IMR-90 (cell line): ENCODE results near the gene EGFR. TPM values are rescaled to one million over a fixed set of nuclear protein-coding genes. Genes with fewer than 3 reads are reported as not detected.

Experiments used
- ATAC-seq: fragments of 200-7000 bp; cut with Tn5 transposase; 2 replicates; pipeline ENCODE4 v1.9.1; 2020; ENCODE audit warnings: low read depth, mild to moderate bottlenecking, moderate library complexity
- BruUV-seq: library from RNA; stranded (reverse); fragments of 400-500 nt; replicated peaks from 2 replicates; lab custom pipeline; 2021; lab: Mats Ljungman, UMichigan
- CTCF ChIA-PET: fragments of 300-600 bp; formaldehyde crosslinking; extraction: SDS; loops from one replicate; lab custom pipeline; 2021; ENCODE audit warnings: antibody characterized with exemption; lab: Yijun Ruan, JAX
- POLR2A ChIA-PET: fragments of 300-600 bp; sonication (Branson Sonifier 250); formaldehyde crosslinking; loops from one replicate; lab custom pipeline; 2022; ENCODE audit warnings: antibody characterized with exemption; ENCODE audit not compliant: unreplicated experiment; lab: Charles Lee
- DNase-seq: peaks from one replicate; pipeline ENCODE4 v3.0.0; 2013
- H2AFZ ChIP-seq: replicated peaks from 2 replicates; pipeline ENCODE3; 2013; ENCODE audit warnings: low read length, mild to moderate bottlenecking; ENCODE audit not compliant: poor library complexity
- H2AK5ac ChIP-seq: 2 replicates; pipeline ENCODE4 v1.6.1; 2013; ENCODE audit warnings: low read depth, low read length, inconsistent platforms
- H2AK9ac ChIP-seq: replicated peaks from 2 replicates; pipeline ENCODE3; 2013; ENCODE audit warnings: mild to moderate bottlenecking, low read depth, low read length, moderate library complexity; ENCODE audit not compliant: poor library complexity
- H2BK120ac ChIP-seq: 2 replicates; pipeline ENCODE4 v1.6.1; 2013; ENCODE audit warnings: low read depth, low read length, inconsistent platforms
- H2BK15ac ChIP-seq: 3 replicates; pipeline ENCODE4 v1.6.1; 2013; ENCODE audit warnings: low read depth, low read length, inconsistent platforms
- H2BK20ac ChIP-seq: 2 replicates; pipeline ENCODE4 v1.6.1; 2013; ENCODE audit warnings: low read depth, mild to moderate bottlenecking, inconsistent platforms, low read length, moderate library complexity
- H2BK5ac ChIP-seq: 2 replicates; pipeline ENCODE4 v1.6.1; 2013; ENCODE audit warnings: mild to moderate bottlenecking, low read depth, low read length, inconsistent platforms; ENCODE audit not compliant: poor library complexity, severe bottlenecking
- H3K14ac ChIP-seq: replicated peaks from 2 replicates; pipeline ENCODE4 v1.6.1; 2013; ENCODE audit warnings: low read depth, low read length, inconsistent platforms
- H3K18ac ChIP-seq: 2 replicates; pipeline ENCODE4 v1.6.1; 2013; ENCODE audit warnings: low read depth, low read length, control low read depth
- H3K23ac ChIP-seq: 2 replicates; pipeline ENCODE4 v1.6.1; 2013; ENCODE audit warnings: low read depth, low read length, inconsistent platforms
- H3K27ac ChIP-seq: 2 replicates; pipeline ENCODE4 v1.5.1; 2013; ENCODE audit warnings: mild to moderate bottlenecking, control low read depth, low read length; ENCODE audit not compliant: insufficient read depth
- H3K27me3 ChIP-seq: 2 replicates; pipeline ENCODE4 v1.6.1; 2013; ENCODE audit warnings: low read length; ENCODE audit not compliant: control insufficient read depth, insufficient read depth
- H3K36me3 ChIP-seq: 2 replicates; pipeline ENCODE4 v1.6.1; 2013; ENCODE audit warnings: low read length, mixed read lengths; ENCODE audit not compliant: control insufficient read depth, insufficient read depth
- H3K4ac ChIP-seq: 2 replicates; pipeline ENCODE4 v1.6.1; 2013; ENCODE audit warnings: low read depth, low read length, inconsistent platforms
- H3K4me1 ChIP-seq: 2 replicates; pipeline ENCODE4 v1.6.1; 2013; ENCODE audit warnings: low read length, mixed read lengths; ENCODE audit not compliant: control insufficient read depth, insufficient read depth
- H3K4me2 ChIP-seq: 2 replicates; pipeline ENCODE4 v1.6.1; 2013; ENCODE audit warnings: low read depth, mild to moderate bottlenecking, control low read depth, low read length, moderate library complexity
- H3K4me3 ChIP-seq: 2 replicates; pipeline ENCODE4 v1.5.1; 2013; ENCODE audit warnings: low read depth, mild to moderate bottlenecking, control low read depth, low read length, moderate library complexity; ENCODE audit not compliant: insufficient read depth
- H3K56ac ChIP-seq: 2 replicates; pipeline ENCODE4 v1.6.1; 2013; ENCODE audit warnings: low read length, inconsistent platforms; ENCODE audit not compliant: insufficient read depth; ENCODE audit errors: extremely low read depth
- H3K79me1 ChIP-seq, 2 experiments: 2 replicates each; pipeline ENCODE4 v1.6.1; 2013; ENCODE audit warnings: low read length in 2 of 2, inconsistent platforms in 1 of 2, low read depth in 1 of 2
- H3K9ac ChIP-seq: 2 replicates; pipeline ENCODE4 v1.6.1; 2013; ENCODE audit warnings: low read depth, low read length, control low read depth
- H3K9me1 ChIP-seq: 2 replicates; pipeline ENCODE4 v1.6.1; 2013; ENCODE audit warnings: low read length, inconsistent platforms; ENCODE audit not compliant: insufficient read depth
- H3K9me3 ChIP-seq: 2 replicates; pipeline ENCODE4 v1.6.1; 2013; ENCODE audit warnings: low read length; ENCODE audit not compliant: control insufficient read depth, insufficient read depth
- H4K20me1 ChIP-seq: 2 replicates; pipeline ENCODE4 v1.6.1; 2013; ENCODE audit warnings: low read length, inconsistent platforms; ENCODE audit not compliant: insufficient read depth
- H4K5ac ChIP-seq: 2 replicates; pipeline ENCODE4 v1.6.1; 2013; ENCODE audit warnings: mild to moderate bottlenecking, low read depth, low read length, control low read depth
- H4K8ac ChIP-seq, 2 experiments: 2 replicates each; pipeline ENCODE4 v1.6.1; 2013; ENCODE audit warnings: low read depth in 2 of 2, low read length in 2 of 2, control low read depth in 1 of 2, inconsistent platforms in 1 of 2
- H4K91ac ChIP-seq: 2 replicates; pipeline ENCODE4 v1.6.1; 2013; ENCODE audit warnings: low read depth, low read length, inconsistent platforms; ENCODE audit not compliant: insufficient read depth
- FOS ChIP-seq: fragments of 150-350 bp; IDR thresholded peaks from 2 replicates; pipeline ENCODE4 v1.6.1; 2016; ENCODE audit warnings: low read depth, low read length
- MAFK ChIP-seq: IDR thresholded peaks from 2 replicates; pipeline ENCODE4 v1.6.1; 2012; ENCODE audit warnings: low read depth, low read length, improper control_type of control experiment
- MXI1 ChIP-seq: IDR thresholded peaks from 2 replicates; pipeline ENCODE4 v1.6.1; 2012; ENCODE audit warnings: low read depth, mild to moderate bottlenecking, low read length, moderate library complexity, borderline replicate concordance
- RAD21 ChIP-seq: IDR thresholded peaks from 2 replicates; pipeline ENCODE4 v1.6.1; 2012; ENCODE audit warnings: low read length, improper control_type of control experiment
- RFX5 ChIP-seq: IDR thresholded peaks from 2 replicates; pipeline ENCODE4 v1.8.0; 2012; ENCODE audit warnings: low read depth, mild to moderate bottlenecking, low read length, moderate library complexity
- USF2 ChIP-seq: fragments of 150-350 bp; IDR thresholded peaks from 2 replicates; pipeline ENCODE4 v1.6.1; 2017; ENCODE audit warnings: mild to moderate bottlenecking, antibody characterized with exemption, low read length, low read depth
- WGBS, 2 experiments: methylation state at CpG; one replicate each; pipeline versions ENCODE4 v1.1.5 to v1.1.7; 2013; ENCODE audit warnings: missing lambda C conversion rate in 2 of 2; ENCODE audit not compliant: insufficient read length in 1 of 2; ENCODE audit errors: extremely low coverage in 2 of 2; 5-methylcytosine and 5-hydroxymethylcytosine counted together
- dilution Hi-C: fragments of 300-500 bp; cut with HindIII; formaldehyde crosslinking; loops from one replicate; pipeline ENCODE4 v1.14.3; 2018; ENCODE audit warnings: low sequenced_read_pairs; ENCODE audit not compliant: unreplicated experiment
- in situ Hi-C: fragments of 300-500 bp; cut with MboI; formaldehyde crosslinking; loops from 3 replicates; pipeline ENCODE4 v1.14.3; 2019; ENCODE audit warnings: low sequenced_read_pairs, inconsistent platforms, mixed read lengths
- intact Hi-C: fragments of 100-400 bp; cut with micrococcal nuclease; formaldehyde crosslinking; loops from 2 replicates; pipeline ENCODE4 v1.10.0; 2022
- polyA plus RNA-seq, 3 experiments: library from polyadenylated mRNA; depleted of rRNA; stranded (reverse); fragments of >200 nt; gene quantifications; 2 replicates each; pipeline ENCODE4 v1.2.3, GENCODE V29; 2012; ENCODE audit warnings: low replicate concordance in 1 of 3
- total RNA-seq: library from RNA; depleted of rRNA; stranded (reverse); fragments of >200 nt; gene quantifications from 2 replicates; pipeline ENCODE4 v1.2.3, GENCODE V29; 2012

EGFR gene
- total and polyA plus RNA-seq, 2 of the 4 experiments (the other 2 are of a cell fraction): 36.9 to 60.4 TPM

GRCh38 chr7:55077561-55078410 lies 59.0 kb downstream of the EGFR start:
- no TSS peak for BruUV-seq
- no peak overlapping the region for H3K9ac ChIP-seq
- H3K27me3 ChIP-seq: no peaks in the 10 kb centered on the region
- no peak overlapping the region for H2BK20ac ChIP-seq
- H3K4me2 ChIP-seq: no peak overlapping the region
- H3K79me1 ChIP-seq: peaks cover 28 to 92% of the 10 kb centered on the region in 2 experiments
- dilution Hi-C loops (no loop called here), in situ Hi-C loops (no loop called here), intact Hi-C loops (no loop called here)
- no peaks in the 10 kb centered on the region for H3K9me3 ChIP-seq
- peaks cover 32% of the 10 kb centered on the region for H4K20me1 ChIP-seq
- no peak overlapping the region for H2BK120ac ChIP-seq
- WGBS, 2 experiments: 85% methylated on average over 15 of the region's 34 CpGs; no CpG with 5 or more reads in 1 of the 2 experiments
- H2AFZ ChIP-seq: no peak overlapping the region
- peak overlapping the region; percentile 20; the same call in 1 of the 2 replicates for H3K23ac ChIP-seq
- no peak overlapping the region for H4K91ac ChIP-seq
- H3K4me3 ChIP-seq: no peak overlapping the region
- no peak overlapping the region for H2BK15ac ChIP-seq
- no peak overlapping the region for H2BK5ac ChIP-seq
- TF ChIP-seq MAFK (no peak), RAD21 (no peak), USF2 (no peak), FOS (no peak), RFX5 (no peak), MXI1 (no peak)
- DNase-seq (no peak), ATAC-seq (no peak)
- peak overlapping the region; percentile 35 for H2AK5ac ChIP-seq
- H3K4ac ChIP-seq: no peak overlapping the region
- ChIA-PET POLR2A (no interaction called here), CTCF (no interaction called here)
- peaks cover 6% of the 10 kb centered on the region for H3K36me3 ChIP-seq
- H3K14ac ChIP-seq: peak overlapping the region; percentile 51
- no peak overlapping the region for H4K5ac ChIP-seq
- peak overlapping the region in 1 of 2 experiments; percentile 29; a peak in 1 of 4 replicates for H4K8ac ChIP-seq
- H2AK9ac ChIP-seq: no peak overlapping the region
- H3K27ac ChIP-seq: no peak overlapping the region
- no peak overlapping the region for H3K56ac ChIP-seq
- peaks cover 36% of the 10 kb centered on the region for H3K9me1 ChIP-seq
- H3K18ac ChIP-seq: no peak overlapping the region
- H3K4me1 ChIP-seq: peaks cover 33% of the 10 kb centered on the region
